DOHH2 (cell line): ENCODE data around the gene CD320.
"Not testable (repeated sequence)": the region's sequence is repeated elsewhere in the genome, so short reads cannot be mapped to it uniquely, and the experiment has no call there.

Experiments
- CTCF ChIP-seq: fragments of 200-600 bp; sonication (generic); IDR thresholded peaks from one replicate; pipeline ENCODE4 v1.5.1; 2014; ENCODE audit warnings: antibody characterized with exemption, mild to moderate bottlenecking, low read depth, low read length; ENCODE audit not compliant: poor library complexity, severe bottlenecking
- EZH2phosphoT487 ChIP-seq: fragments of 200-600 bp; sonication (generic); IDR thresholded peaks from 2 replicates; pipeline ENCODE4 v1.6.1; 2017; ENCODE audit warnings: borderline replicate concordance, mild to moderate bottlenecking, antibody characterized with exemption, low read length, moderate library complexity, mixed read lengths

GRCh38 chr19:8314981-8315640 is 7.0 kb upstream of the CD320 start:
- not testable (repeated sequence) for TF ChIP-seq CTCF, EZH2phosphoT487
